GM19463 (cell line): ENCODE results near the gene PIANP.
A peak's percentile ranks its signal among the peaks of the same experiment; 100 is the strongest.
"Not testable (repeated sequence)": the region's sequence is repeated elsewhere in the genome, so short reads cannot be mapped to it uniquely, and the experiment has no call there.

Experiments
- ATAC-seq: cut with Tn5 transposase; IDR thresholded peaks from one replicate; pipeline ENCODE4 v1.9.1; 2021; ENCODE audit warnings: mild to moderate bottlenecking, moderate library complexity; ENCODE audit not compliant: unreplicated experiment

The PIANP gene

GRCh38 chr12:6708351-6708750 is 7.7 kb upstream of the PIANP start:
- not testable (repeated sequence) for ATAC-seq

- ATAC-seq: no peak
Observed at GRCh38 chr12:6703631-6704030, 3.0 kb upstream of the PIANP start.

GRCh38 chr12:6701078-6701768 is 608 bp upstream of the PIANP start:
- ATAC-seq: no peak

GRCh38 chr12:6699989-6700645 is 498 bp downstream of the PIANP start:
- ATAC-seq: no peak

GRCh38 chr12:6699259-6699988 is 1.2 kb downstream of the PIANP start:
- no peak for ATAC-seq

GRCh38 chr12:6698352-6699046 is 2.1 kb downstream of the PIANP start:
- no peak for ATAC-seq

GRCh38 chr12:6697584-6698351 is 2.8 kb downstream of the PIANP start:
- ATAC-seq: no peak

- no peak for ATAC-seq
Observed at GRCh38 chr12:6696690-6697583, 3.7 kb downstream of the PIANP start.

- ATAC-seq: no peak
Observed at GRCh38 chr12:6695313-6696045, 5.1 kb downstream of the PIANP start.

- ATAC-seq: no peak
Observed at GRCh38 chr12:6694701-6695100, 5.9 kb downstream of the PIANP start.

- no peak for ATAC-seq
Observed at GRCh38 chr12:6693832-6694355, 6.7 kb downstream of the PIANP start.

GRCh38 chr12:6692888-6693287 is 7.7 kb downstream of the PIANP start:
- ATAC-seq: no peak

- ATAC-seq: no peak
Observed at GRCh38 chr12:6691473-6691872, 9.1 kb downstream of the PIANP start.

GRCh38 chr12:6688999-6689882 is 11.4 kb downstream of the PIANP start, which contains the start of gene ZNF384:
Gene ZNF384 (minus strand): TSS chr12:6689375. CDS start chr12:6679520, 9,855 bp downstream.
- peak; percentile 82 for ATAC-seq

GRCh38 chr12:6688543-6688998 is 12.0 kb downstream of the PIANP start:
- no peak for ATAC-seq

- ATAC-seq: no peak
Observed at GRCh38 chr12:6685814-6686213, 14.8 kb downstream of the PIANP start.

GRCh38 chr12:6684609-6685008 is 16.0 kb downstream of the PIANP start:
- no peak for ATAC-seq
